GM10847 (cell line): ENCODE results near the gene COA5.

Experiments
- POLR2A ChIP-seq: IDR thresholded peaks from 2 replicates; pipeline ENCODE4 v1.6.1; 2011; ENCODE audit not compliant: insufficient read length; ENCODE audit errors: extremely low read depth

The COA5 gene

DNA sequence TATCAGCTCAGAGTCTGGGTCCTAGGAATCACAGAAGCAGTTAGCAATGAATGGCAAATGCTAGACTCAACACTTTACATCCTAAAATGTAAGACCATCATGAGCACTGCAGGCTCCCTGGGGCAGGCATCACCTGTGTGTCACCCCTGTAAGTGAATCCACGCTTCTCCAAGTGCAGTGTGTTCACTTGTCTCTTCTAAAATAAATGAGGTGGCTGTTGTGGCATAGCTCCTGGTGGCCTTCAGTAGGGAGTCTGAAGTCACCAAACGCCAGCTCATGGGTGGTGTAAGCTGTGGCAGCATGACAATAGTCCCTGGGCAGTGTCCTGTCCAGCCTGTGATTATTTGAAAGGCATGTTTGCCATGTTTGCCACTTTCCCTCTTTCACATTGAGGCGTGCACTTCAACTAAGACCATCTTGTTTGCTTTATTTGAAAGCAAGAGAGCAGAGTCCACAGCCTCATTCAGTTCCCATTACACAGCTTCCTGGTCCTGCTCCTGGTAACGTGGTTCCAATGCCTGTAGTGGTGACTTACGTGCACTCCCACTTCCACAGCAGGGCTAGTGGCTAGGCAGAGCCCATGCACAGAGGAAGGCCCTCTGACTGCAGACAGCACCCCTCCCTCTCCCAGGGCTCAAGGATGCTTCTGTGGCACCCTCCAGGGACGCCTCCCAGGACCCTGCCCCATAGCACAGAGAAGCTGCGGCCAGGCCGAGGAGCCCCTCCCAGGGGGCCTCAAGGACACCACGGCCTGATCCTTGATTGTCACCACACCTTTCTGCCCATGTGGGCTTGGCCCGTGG is 24.3 kb downstream of the COA5 start:
- no peak for TF ChIP-seq POLR2A

- TF ChIP-seq POLR2A = no peak
Observed at GRCh38 chr2:98583276-98583675, 25.0 kb downstream of the COA5 start.

GRCh38 chr2:98582523-98582922 is 25.8 kb downstream of the COA5 start:
- no peak for TF ChIP-seq POLR2A

GRCh38 chr2:98580656-98581284 is 27.5 kb downstream of the COA5 start:
- TF ChIP-seq POLR2A = no peak

GRCh38 chr2:98579926-98580325 is 28.4 kb downstream of the COA5 start:
- no peak for TF ChIP-seq POLR2A

- TF ChIP-seq POLR2A = no peak
Observed at GRCh38 chr2:98578231-98578630, 30.1 kb downstream of the COA5 start.

DNA sequence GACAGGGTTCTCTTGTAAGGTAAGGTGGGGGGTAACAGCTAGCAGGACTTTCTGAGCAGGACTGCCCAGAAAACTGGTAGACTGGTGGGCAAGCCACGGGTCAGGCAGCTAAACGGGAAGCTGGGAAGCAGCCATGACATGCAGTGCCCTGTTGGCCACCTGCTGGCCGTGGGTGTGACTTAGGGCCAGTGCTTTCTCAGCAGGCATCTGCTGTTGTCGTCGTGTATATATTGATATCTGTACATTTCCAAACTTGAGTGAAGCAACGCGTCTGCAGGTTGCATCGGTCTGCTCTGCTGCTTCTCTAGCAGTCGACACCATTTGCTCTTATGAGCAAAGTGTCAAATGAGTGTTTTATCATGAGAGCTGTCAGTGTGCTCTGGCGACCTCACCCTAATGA is 31.0 kb downstream of the COA5 start:
- no peak for TF ChIP-seq POLR2A

DNA sequence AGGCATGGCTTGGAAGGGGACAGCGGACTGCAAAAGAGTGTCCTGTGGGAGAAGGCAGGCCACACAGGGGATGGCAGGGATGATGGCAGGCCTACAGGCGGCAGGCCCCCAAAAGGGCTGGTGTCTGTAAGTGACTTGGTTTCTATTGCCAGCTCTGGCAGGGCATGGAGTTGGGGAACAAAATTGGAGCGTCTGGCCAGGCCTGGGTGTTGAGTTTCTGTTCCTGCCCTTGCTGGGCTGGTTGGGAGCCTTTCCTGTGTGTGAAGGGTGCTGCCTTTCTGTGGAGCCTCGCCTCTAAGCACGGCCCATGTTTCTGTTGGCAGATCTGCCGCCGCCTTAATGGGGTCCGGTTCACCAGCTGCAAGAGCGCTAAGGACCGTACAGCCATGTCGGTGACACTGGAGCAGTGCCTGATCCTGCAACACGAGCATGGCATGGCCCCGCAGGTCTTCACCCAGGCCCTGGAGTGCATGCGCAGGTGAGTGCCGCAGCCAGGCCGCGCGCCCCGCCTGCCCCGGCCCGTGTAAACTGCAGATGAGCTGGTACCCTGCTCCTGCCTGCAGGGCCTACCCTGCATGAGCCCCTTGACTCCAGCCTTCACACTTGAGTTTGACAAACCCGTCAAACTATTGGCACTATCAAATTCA is 31.5 kb downstream of the COA5 start:
- TF ChIP-seq POLR2A = no peak

DNA sequence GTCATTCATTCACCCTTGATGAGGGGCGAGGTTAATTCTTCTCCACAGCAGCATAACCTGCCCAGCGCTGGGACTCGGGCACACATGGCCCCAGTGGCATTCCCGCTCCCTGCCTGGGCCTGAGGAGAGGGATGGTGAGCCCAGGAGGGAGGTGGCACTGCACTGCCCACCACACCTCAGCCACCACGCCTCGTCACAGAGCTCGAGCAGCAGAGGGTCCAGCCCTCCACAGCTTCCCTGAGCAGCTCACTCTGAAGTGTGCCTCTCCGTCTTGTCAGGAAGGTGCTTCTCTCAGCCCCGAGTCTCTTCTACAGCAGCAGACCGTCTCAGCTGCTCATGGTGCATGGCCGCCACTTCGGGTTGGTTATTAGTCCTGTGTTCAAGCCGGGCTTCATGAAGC is 34.9 kb downstream of the COA5 start:
- TF ChIP-seq POLR2A = no peak

DNA sequence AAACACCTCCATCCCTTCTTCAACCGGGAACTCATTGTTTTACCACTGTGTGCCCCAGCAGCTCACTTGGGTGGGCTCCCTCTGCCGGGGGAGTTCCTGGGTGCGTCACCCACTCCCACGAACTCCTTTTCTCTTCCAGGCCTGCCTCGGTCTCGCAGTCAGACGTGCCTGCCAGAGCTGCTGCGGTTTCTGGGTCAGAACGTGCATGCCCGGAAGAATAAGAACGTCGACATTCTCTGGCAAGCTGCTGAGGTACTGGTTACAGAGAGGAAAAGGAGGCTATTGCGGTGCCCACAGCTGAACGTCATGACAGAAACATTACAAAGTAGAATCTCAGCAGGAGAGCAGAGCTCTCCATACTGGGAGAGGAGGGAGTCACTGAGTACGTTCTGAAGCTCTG is 35.6 kb downstream of the COA5 start:
- TF ChIP-seq POLR2A = no peak

DNA sequence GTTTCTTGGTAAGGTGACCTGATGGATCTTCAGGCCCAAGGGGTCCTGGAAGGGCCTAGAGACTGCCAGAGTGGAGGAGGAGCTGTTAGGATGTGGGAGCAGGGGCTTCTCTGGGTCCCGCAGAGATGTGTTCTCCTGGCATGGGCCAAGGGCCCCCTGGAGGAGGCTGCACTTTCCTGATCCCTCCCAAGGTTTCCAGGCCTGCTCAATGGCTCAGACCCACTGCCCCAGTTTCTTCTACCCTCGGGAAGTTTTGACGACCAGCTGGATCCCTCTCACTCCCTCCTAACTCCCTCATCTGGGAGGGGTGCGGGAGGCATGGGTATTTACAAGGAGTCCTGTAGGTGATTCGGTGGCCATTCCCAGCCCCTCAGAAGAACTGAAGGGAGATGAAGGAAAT is 36.1 kb downstream of the COA5 start:
- no peak for TF ChIP-seq POLR2A

DNA sequence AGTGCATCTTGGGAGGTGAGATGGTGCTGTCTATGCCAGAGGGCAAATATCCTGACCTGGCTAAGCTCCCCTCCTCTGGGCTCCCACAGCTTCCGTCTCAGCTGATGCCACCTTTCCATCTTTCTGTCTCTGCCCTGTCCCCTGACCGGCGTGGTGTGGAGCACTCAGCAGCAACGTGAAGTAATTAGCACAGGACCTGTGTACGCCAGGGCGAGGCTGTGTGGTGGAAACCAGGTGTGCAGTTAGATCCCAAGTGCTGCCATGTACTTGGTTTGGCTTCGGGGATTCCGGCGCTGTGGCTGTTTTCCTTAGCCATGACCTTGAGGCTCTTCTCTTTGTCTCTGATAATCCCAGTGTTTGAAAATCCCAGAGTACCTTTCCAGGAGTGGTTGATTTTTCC is 36.5 kb downstream of the COA5 start:
- TF ChIP-seq POLR2A = no peak

DNA sequence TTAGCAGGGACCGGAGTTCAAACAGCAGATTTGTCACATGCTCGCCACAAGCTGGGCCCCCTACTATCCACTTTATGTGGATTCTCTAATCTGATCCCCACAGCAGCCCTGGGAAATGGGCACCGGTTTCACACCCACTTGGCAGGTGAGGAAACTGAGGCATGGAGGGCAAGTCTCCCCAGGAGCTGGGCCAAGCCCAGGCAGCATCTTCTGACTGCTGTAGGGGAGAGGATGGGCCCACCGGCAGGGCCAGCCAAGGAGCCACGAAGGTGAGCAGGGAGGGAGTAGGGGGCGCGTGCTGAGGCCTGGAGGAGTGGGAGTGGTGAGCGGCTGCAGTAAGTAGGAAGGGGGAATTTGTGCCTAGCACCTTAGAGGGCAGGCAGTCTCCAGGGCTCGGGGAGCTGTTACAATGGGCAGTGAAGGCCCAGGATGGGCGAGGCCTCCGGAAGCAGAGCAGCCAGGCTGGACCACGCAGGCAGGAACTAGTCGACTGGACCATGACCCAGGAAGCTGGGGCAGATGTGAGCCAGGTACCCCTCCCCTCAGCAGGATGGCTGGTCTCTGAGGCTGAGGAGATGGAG is 37.1 kb downstream of the COA5 start:
- no peak for TF ChIP-seq POLR2A

DNA sequence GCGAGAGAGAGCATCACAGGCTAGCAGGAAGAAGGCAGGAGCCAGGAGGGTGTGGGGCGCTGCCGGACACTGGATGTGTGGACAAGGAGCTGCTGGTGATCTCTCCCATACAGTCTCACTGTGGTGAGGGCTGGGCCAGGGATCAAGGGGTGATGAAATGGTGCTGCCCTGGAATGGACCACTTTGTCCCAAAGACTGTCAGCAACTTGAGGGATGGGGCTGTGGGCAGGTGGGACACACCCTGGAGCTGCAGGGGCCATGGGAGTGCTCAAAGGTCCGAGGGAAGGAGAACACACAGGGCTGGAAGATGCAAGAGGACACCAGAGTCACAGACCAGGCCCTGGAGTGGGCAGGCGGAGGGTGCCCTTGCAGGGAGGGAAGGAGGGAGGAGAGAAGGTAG is 38.0 kb downstream of the COA5 start:
- TF ChIP-seq POLR2A = no peak

DNA sequence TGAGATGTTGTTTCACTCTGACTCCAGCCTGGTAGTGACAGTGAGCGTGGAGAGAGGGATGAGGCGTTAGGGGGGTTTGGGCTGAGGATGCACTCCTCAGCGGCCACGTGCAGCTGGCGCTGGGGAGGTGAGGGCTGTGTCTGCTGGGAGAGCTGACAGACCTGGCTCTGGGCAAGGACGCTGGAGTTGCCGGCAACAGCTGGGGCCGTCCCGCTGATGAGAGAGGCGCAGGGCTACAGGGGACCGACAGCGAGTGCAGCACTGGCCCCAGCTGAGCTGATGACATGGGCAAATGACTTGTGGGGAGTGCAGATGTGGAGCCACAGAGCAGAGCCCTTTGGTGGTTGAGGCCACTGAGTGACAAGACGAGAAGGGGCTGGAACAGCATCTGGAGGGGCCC is 38.4 kb downstream of the COA5 start:
- no peak for TF ChIP-seq POLR2A
